Parathyroid adenoma (tissue), 2 donors: ENCODE measurements around the gene RCN2.
"Not testable (repeated sequence)": the region's sequence is repeated elsewhere in the genome, so short reads cannot be mapped to it uniquely, and the experiment has no call there.

ENCODE experiments used
- H2AFZ ChIP-seq: fragments of 300-600 bp; sonication (generic); one replicate; pipeline ENCODE4 v1.7.0; 2017; ENCODE audit warnings: antibody characterized with exemption, mild to moderate bottlenecking
- H3K27ac ChIP-seq: fragments of 300-600 bp; sonication (generic); one replicate; pipeline ENCODE4 v1.7.0; 2017
- H3K27me3 ChIP-seq: fragments of 300-600 bp; sonication (generic); one replicate; pipeline ENCODE4 v1.7.0; 2017; ENCODE audit warnings: low read length; ENCODE audit not compliant: control insufficient read depth, insufficient read depth
- H3K36me3 ChIP-seq: fragments of 300-600 bp; sonication (generic); one replicate; pipeline ENCODE4 v1.7.0; 2017; ENCODE audit warnings: low read length; ENCODE audit not compliant: control insufficient read depth, insufficient read depth
- H3K4me1 ChIP-seq: fragments of 300-600 bp; sonication (generic); one replicate; pipeline ENCODE4 v1.7.0; 2017; ENCODE audit warnings: control low read depth
- H3K4me2 ChIP-seq: fragments of 300-600 bp; sonication (generic); one replicate; pipeline ENCODE4 v1.7.0; 2017; ENCODE audit warnings: low read length
- H3K4me3 ChIP-seq: fragments of 300-600 bp; sonication (generic); one replicate; pipeline ENCODE4 v1.7.0; 2017; ENCODE audit warnings: low read depth, low read length
- H3K79me2 ChIP-seq: fragments of 300-600 bp; sonication (generic); one replicate; pipeline ENCODE4 v1.7.0; 2017; ENCODE audit warnings: control low read depth
- H3K9ac ChIP-seq: fragments of 300-600 bp; sonication (generic); one replicate; pipeline ENCODE4 v1.7.0; 2017; ENCODE audit warnings: mild to moderate bottlenecking
- H3K9me3 ChIP-seq: fragments of 300-600 bp; sonication (generic); one replicate; pipeline ENCODE4 v1.7.0; 2017; ENCODE audit warnings: low read length; ENCODE audit not compliant: control insufficient read depth
- CTCF ChIP-seq: fragments of 300-600 bp; sonication (generic); IDR thresholded peaks from one replicate; pipeline ENCODE4 v1.7.0; 2017; ENCODE audit warnings: antibody characterized with exemption, mild to moderate bottlenecking
- donor health status: primary hyperparathyroidism.

RCN2 gene

GRCh38 chr15:76931397-76932134 is at the start of gene RCN2:
Gene RCN2, plus strand, starts transcription at chr15:76931749. Its CDS starts 93 bp downstream, at chr15:76931842.
- Histone ChIP-seq H3K9me3 (no peaks in the 10 kb centered on the region), H3K4me1 (no peaks in the 10 kb centered on the region)
- TF ChIP-seq CTCF = no peak

GRCh38 chr15:76885212-76885611 is 46.3 kb upstream of the RCN2 start:
- Histone ChIP-seq H3K9me3 (no peaks in the 10 kb centered on the region), H3K4me1 (no peaks in the 10 kb centered on the region), H3K4me3 (no peak overlapping the region), H3K27me3 (no peaks in the 10 kb centered on the region), H3K36me3 (no peaks in the 10 kb centered on the region), H2AFZ (no peak overlapping the region), H3K4me2 (no peak overlapping the region), H3K79me2 (no peaks in the 10 kb centered on the region), H3K9ac (no peak overlapping the region), H3K27ac (no peak overlapping the region)
- TF ChIP-seq CTCF = no peak

More at GRCh38 chr15:76931397-76932134, at the start of gene RCN2:
- Histone ChIP-seq H3K79me2 (peaks cover 2% of the 10 kb centered on the region), H3K27me3 (no peaks in the 10 kb centered on the region), H3K36me3 (no peaks in the 10 kb centered on the region), H3K9ac (peak within 1 kb of the TSS; percentile 53), H3K4me3 (peak within 1 kb of the TSS; percentile 74), H3K27ac (peak within 1 kb of the TSS; percentile 61), H3K4me2 (peak within 1 kb of the TSS; percentile 96), H2AFZ (peak within 1 kb of the TSS; percentile 94)

GRCh38 chr15:76887280-76888141 is 44.0 kb upstream of the RCN2 start:
- not testable (repeated sequence) for H3K4me1 ChIP-seq, H3K36me3 ChIP-seq, H3K27me3 ChIP-seq, H2AFZ ChIP-seq, H3K4me3 ChIP-seq, H3K9ac ChIP-seq, H3K4me2 ChIP-seq, H3K79me2 ChIP-seq, H3K27ac ChIP-seq, H3K9me3 ChIP-seq

GRCh38 chr15:76892836-76893235 is 38.7 kb upstream of the RCN2 start:
- not testable (repeated sequence) for H2AFZ ChIP-seq, H3K36me3 ChIP-seq, H3K9me3 ChIP-seq

GRCh38 chr15:76894174-76894573 is 37.4 kb upstream of the RCN2 start:
- TF ChIP-seq CTCF = no peak
- H3K4me1 ChIP-seq = no peaks in the 10 kb centered on the region
- H3K4me2 ChIP-seq = no peak overlapping the region
- no peaks in the 10 kb centered on the region for H3K9me3 ChIP-seq
- H2AFZ ChIP-seq = no peak overlapping the region
- H3K4me3 ChIP-seq = no peak overlapping the region
- H3K9ac ChIP-seq = no peak overlapping the region
- H3K79me2 ChIP-seq = peaks cover 4% of the 10 kb centered on the region
- no peaks in the 10 kb centered on the region for H3K36me3 ChIP-seq
- no peaks in the 10 kb centered on the region for H3K27me3 ChIP-seq
- H3K27ac ChIP-seq = no peak overlapping the region

More at GRCh38 chr15:76892836-76893235, 38.7 kb upstream of the RCN2 start:
- H3K27me3 ChIP-seq, H3K9ac ChIP-seq, H3K27ac ChIP-seq, H3K79me2 ChIP-seq, H3K4me2 ChIP-seq, H3K4me3 ChIP-seq, H3K4me1 ChIP-seq: not testable (repeated sequence)
